CD14-positive monocyte (primary cell): ENCODE data around the gene DLGAP1. TPM values are rescaled to one million over a fixed set of nuclear protein-coding genes. Genes with fewer than 3 reads are reported as not detected.
A peak's percentile ranks its signal among the peaks of the same experiment; 100 is the strongest.

ENCODE experiments used
- DNase-seq, 3 donors: peaks; one replicate each; pipeline ENCODE4 v3.0.0-alpha.2; 2011 to 2022
- H2AFZ ChIP-seq: 2 replicates; pipeline ENCODE4 v1.6.0; 2012; ENCODE audit warnings: mild to moderate bottlenecking, low read depth, low read length, inconsistent platforms; ENCODE audit not compliant: insufficient read depth, poor library complexity, severe bottlenecking
- H3K27ac ChIP-seq, 2 donors: 1 replicate in 1 of 2; 2 replicates in 1 of 2; pipeline ENCODE4 v1.5.1; 2012 to 2013; ENCODE audit warnings: low read length in 2 of 2, control low read depth in 1 of 2, inconsistent platforms in 1 of 2, low read depth in 1 of 2, mild to moderate bottlenecking in 1 of 2
- H3K27me3 ChIP-seq, 2 donors: one replicate each; pipeline versions ENCODE4 v1.6.0 to v1.6.1; 2011 to 2013; ENCODE audit warnings: low read length in 2 of 2; ENCODE audit not compliant: control insufficient read depth in 2 of 2, insufficient read depth in 2 of 2
- H3K36me3 ChIP-seq, 2 donors: replicated peaks in 1 of 2; 1 replicate in 1 of 2; 2 replicates in 1 of 2; pipeline versions ENCODE4 v1.5.1 to v1.6.1; 2012 to 2013; ENCODE audit warnings: low read length in 2 of 2, control low read depth in 1 of 2, inconsistent platforms in 1 of 2, mild to moderate bottlenecking in 1 of 2; ENCODE audit not compliant: insufficient read depth in 2 of 2, control insufficient read depth in 1 of 2
- H3K4me1 ChIP-seq, 2 donors: 1 replicate in 1 of 2; 2 replicates in 1 of 2; pipeline versions ENCODE4 v1.5.1 to v1.6.1; 2012 to 2013; ENCODE audit warnings: low read length in 2 of 2, control low read depth in 1 of 2, inconsistent platforms in 1 of 2, mild to moderate bottlenecking in 1 of 2, moderate library complexity in 1 of 2; ENCODE audit not compliant: insufficient read depth in 2 of 2, control insufficient read depth in 1 of 2
- H3K4me2 ChIP-seq: replicated peaks from 2 replicates; pipeline ENCODE3; 2012; ENCODE audit warnings: low read length, moderate library complexity, mild to moderate bottlenecking; ENCODE audit not compliant: poor library complexity, severe bottlenecking; ENCODE audit errors: extremely low read depth
- H3K4me3 ChIP-seq, 3 experiments: fragments of 200-600 bp in 1 of 3; sonication (generic) in 1 of 3; replicated peaks in 1 of 3; 1 replicate in 2 of 3; 2 replicates in 1 of 3; pipeline ENCODE4 v1.5.1; 2011 to 2013; ENCODE audit warnings: low read length in 3 of 3, mild to moderate bottlenecking in 3 of 3, control low read depth in 2 of 3, low read depth in 2 of 3, inconsistent platforms in 1 of 3, moderate library complexity in 1 of 3
- H3K79me2 ChIP-seq: 2 replicates; pipeline ENCODE4 v1.6.0; 2012; ENCODE audit warnings: mild to moderate bottlenecking, control low read depth, inconsistent platforms, low read length, moderate library complexity; ENCODE audit not compliant: insufficient read depth
- H3K9ac ChIP-seq: 2 replicates; pipeline ENCODE4 v1.6.0; 2017; ENCODE audit warnings: low read length, mild to moderate bottlenecking; ENCODE audit not compliant: insufficient read depth, poor library complexity, severe bottlenecking
- H3K9me3 ChIP-seq, 2 donors: replicated peaks in 1 of 2; 1 replicate in 1 of 2; 2 replicates in 1 of 2; pipeline versions ENCODE4 v1.5.1 to v1.6.1; 2012 to 2013; ENCODE audit warnings: low read length in 2 of 2, control low read depth in 1 of 2; ENCODE audit not compliant: control insufficient read depth in 1 of 2, insufficient read depth in 1 of 2
- H4K20me1 ChIP-seq: 2 replicates; pipeline ENCODE4 v1.6.0; 2012; ENCODE audit warnings: mild to moderate bottlenecking, low read length, control low read depth, moderate library complexity; ENCODE audit not compliant: insufficient read depth
- H3K27ac Mint-ChIP-seq, 7 donors: one replicate each; pipeline ENCODE4 v1.8.0; 2020; ENCODE audit warnings: mild to moderate bottlenecking in 7 of 7, mixed read lengths in 7 of 7, moderate library complexity in 6 of 7, inconsistent platforms in 2 of 7
- H3K27me3 Mint-ChIP-seq, 3 donors: one replicate each; pipeline ENCODE4 v1.8.0; 2021 to 2022; ENCODE audit warnings: low read depth in 3 of 3, mild to moderate bottlenecking in 3 of 3, mixed read lengths in 3 of 3, moderate library complexity in 3 of 3, inconsistent platforms in 1 of 3
- H3K36me3 Mint-ChIP-seq, 2 donors: one replicate each; pipeline ENCODE4 v1.8.0; 2020; ENCODE audit warnings: mixed read lengths in 2 of 2, inconsistent platforms in 1 of 2, mild to moderate bottlenecking in 1 of 2
- H3K4me1 Mint-ChIP-seq: one replicate; pipeline ENCODE4 v1.8.0; 2020; ENCODE audit warnings: mild to moderate bottlenecking, mixed read lengths
- H3K4me3 Mint-ChIP-seq, 2 donors: one replicate each; pipeline ENCODE4 v1.8.0; 2020; ENCODE audit warnings: mild to moderate bottlenecking in 2 of 2, mixed read lengths in 2 of 2, moderate library complexity in 1 of 2
- H3K9me3 Mint-ChIP-seq, 7 donors: one replicate each; pipeline ENCODE4 v1.8.0; 2020 to 2022; ENCODE audit warnings: mixed read lengths in 7 of 7, mild to moderate bottlenecking in 6 of 7, moderate library complexity in 6 of 7, inconsistent platforms in 2 of 7
- WGBS: methylation state at CpG from one replicate; pipeline ENCODE4 v1.1.5; 2013; ENCODE audit warnings: missing lambda C conversion rate; ENCODE audit not compliant: insufficient coverage; 5-methylcytosine and 5-hydroxymethylcytosine counted together
- intact Hi-C, 2 donors: fragments of 100-400 bp; cut with micrococcal nuclease; formaldehyde crosslinking; loops; one replicate each; pipeline versions ENCODE4 v1.15.0 to v1.15.1; 2023
- polyA plus RNA-seq, 3 donors: library from polyadenylated mRNA; depleted of rRNA in 1 of 3; unstranded in 2 of 3; stranded (reverse) in 1 of 3; fragments of 300-500 nt in 2 of 3; fragments of >200 nt in 1 of 3; fragmentation: Illumina TruSeq in 2 of 3; gene quantifications; 1 replicate in 2 of 3; 2 replicates in 1 of 3; pipeline ENCODE4 v1.2.3, GENCODE V29; 2012 to 2021
- TF ChIP-seq, protein P1 (sequence below): fragments of 200-600 bp; IDR thresholded peaks from one replicate; pipeline ENCODE4 v1.8.0; 2022; ENCODE audit warnings: antibody characterized with exemption, mild to moderate bottlenecking

Gene DLGAP1
- polyA plus RNA-seq, 3 donors, result 0.09 to 0.42 TPM; not detected in 1

DNA sequence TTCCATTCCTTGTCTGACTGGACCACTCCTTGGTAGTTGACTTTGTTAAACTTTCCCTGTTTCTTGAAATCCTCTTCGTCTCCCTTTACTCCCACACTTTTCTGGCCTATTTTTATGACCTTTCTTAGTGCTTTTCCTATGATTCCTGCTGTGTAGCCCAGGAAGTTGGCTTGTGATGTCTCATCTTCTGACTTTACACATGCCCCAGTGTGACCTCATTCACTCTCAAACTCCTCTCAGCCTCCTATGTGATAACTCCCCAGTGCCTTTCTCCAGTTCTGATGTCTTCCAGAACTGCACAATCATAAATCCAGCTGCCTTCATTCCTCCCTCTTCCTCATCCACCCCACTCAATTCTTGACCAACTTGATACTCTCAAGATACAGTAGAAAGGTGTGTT is 597.6 kb downstream of the DLGAP1 start:
- Histone ChIP-seq H3K79me2 (no peaks in the 10 kb centered on the region), H4K20me1 (no peaks in the 10 kb centered on the region), H3K9ac (no peak overlapping the region), H3K9me3 (no peaks in the 10 kb centered on the region), H3K27me3 (no peaks in the 10 kb centered on the region), H3K4me2 (no peak overlapping the region), H3K4me3 (no peak overlapping the region), H3K36me3 (no peaks in the 10 kb centered on the region), H2AFZ (no peak overlapping the region), H3K4me1 (no peaks in the 10 kb centered on the region), H3K27ac (no peak overlapping the region)
- no peaks in the 10 kb centered on the region for H3K4me1 Mint-ChIP-seq
- 100% methylated on average over 1 of the region's 1 CpG for WGBS
- no peaks in the 10 kb centered on the region for H3K36me3 Mint-ChIP-seq
- DNase-seq, result no peak
- peaks cover 0 to 1% (median 0%) of the 10 kb centered on the region in 7 donors for H3K9me3 Mint-ChIP-seq
- TF ChIP-seq, protein P1, sequence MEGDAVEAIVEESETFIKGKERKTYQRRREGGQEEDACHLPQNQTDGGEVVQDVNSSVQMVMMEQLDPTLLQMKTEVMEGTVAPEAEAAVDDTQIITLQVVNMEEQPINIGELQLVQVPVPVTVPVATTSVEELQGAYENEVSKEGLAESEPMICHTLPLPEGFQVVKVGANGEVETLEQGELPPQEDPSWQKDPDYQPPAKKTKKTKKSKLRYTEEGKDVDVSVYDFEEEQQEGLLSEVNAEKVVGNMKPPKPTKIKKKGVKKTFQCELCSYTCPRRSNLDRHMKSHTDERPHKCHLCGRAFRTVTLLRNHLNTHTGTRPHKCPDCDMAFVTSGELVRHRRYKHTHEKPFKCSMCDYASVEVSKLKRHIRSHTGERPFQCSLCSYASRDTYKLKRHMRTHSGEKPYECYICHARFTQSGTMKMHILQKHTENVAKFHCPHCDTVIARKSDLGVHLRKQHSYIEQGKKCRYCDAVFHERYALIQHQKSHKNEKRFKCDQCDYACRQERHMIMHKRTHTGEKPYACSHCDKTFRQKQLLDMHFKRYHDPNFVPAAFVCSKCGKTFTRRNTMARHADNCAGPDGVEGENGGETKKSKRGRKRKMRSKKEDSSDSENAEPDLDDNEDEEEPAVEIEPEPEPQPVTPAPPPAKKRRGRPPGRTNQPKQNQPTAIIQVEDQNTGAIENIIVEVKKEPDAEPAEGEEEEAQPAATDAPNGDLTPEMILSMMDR, result no peak
- H3K4me3 Mint-ChIP-seq, result no peak overlapping the region
- peak overlapping the region in 1 of 7 donors; percentile 45 for H3K27ac Mint-ChIP-seq
- no peaks in the 10 kb centered on the region for H3K27me3 Mint-ChIP-seq
- intact Hi-C loops, result no loop called here

GRCh38 chr18:3855966-3856365 is 599.1 kb downstream of the DLGAP1 start:
- no peak overlapping the region for H3K4me3 ChIP-seq
- no peaks in the 10 kb centered on the region for H3K4me1 Mint-ChIP-seq
- no peak overlapping the region for H3K4me2 ChIP-seq
- TF ChIP-seq, protein P1, result no peak
- intact Hi-C loops, result no loop called here
- H3K27me3 ChIP-seq, result no peaks in the 10 kb centered on the region
- H3K9ac ChIP-seq, result no peak overlapping the region
- no peak overlapping the region for H2AFZ ChIP-seq
- no peaks in the 10 kb centered on the region for H4K20me1 ChIP-seq
- H3K79me2 ChIP-seq, result no peaks in the 10 kb centered on the region
- 95% methylated on average over 2 of the region's 3 CpGs for WGBS
- no peaks in the 10 kb centered on the region for H3K36me3 Mint-ChIP-seq
- H3K4me1 ChIP-seq, result no peaks in the 10 kb centered on the region
- H3K27ac ChIP-seq, result no peak overlapping the region
- H3K4me3 Mint-ChIP-seq, result no peak overlapping the region
- no peaks in the 10 kb centered on the region for H3K9me3 ChIP-seq
- no peaks in the 10 kb centered on the region for H3K36me3 ChIP-seq
- H3K9me3 Mint-ChIP-seq, result peaks cover 0 to 3% (median 0%) of the 10 kb centered on the region in 7 donors
- H3K27ac Mint-ChIP-seq, result no peak overlapping the region
- H3K27me3 Mint-ChIP-seq, result peaks cover 0 to 5% (median 0%) of the 10 kb centered on the region in 3 donors
- no peak for DNase-seq
